ENCODE data around the gene PTBP1. TPM values are rescaled to one million over a fixed set of nuclear protein-coding genes. Genes with fewer than 3 reads are reported as not detected.
"Not testable (repeated sequence)": the region's sequence is repeated elsewhere in the genome, so short reads cannot be mapped to it uniquely, and the experiment has no call there.

Gene PTBP1
- total RNA-seq, 1 donor from 2014 or later: 124 TPM

DNA sequence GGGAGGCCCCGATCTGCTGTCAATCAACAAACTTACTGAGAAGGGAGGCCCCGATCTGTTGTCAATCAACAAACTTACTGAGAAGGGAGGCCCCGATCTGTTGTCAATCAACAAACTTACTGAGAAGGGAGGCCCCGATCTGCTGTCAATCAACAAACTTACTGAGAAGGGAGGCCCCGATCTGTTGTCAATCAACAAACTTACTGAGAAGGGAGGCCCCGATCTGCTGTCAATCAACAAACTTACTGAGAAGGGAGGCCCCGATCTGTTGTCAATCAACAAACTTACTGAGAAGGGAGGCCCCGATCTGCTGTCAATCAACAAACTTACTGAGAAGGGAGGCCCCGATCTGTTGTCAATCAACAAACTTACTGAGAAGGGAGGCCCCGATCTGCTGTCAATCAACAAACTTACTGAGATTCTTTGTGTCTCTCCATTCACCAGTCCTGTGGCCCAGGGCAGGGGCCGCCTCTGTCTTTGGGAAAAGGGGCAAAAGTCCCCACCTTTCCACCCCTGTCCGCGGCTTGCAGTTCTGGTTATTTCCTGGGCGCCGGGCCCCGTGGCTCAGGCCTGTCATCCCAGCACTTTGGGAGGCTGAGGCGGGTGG, 56.5 kb downstream of the PTBP1 start:
- DNase-seq (ENCODE audit: low read depth in 2 of 2): not testable (repeated sequence)

DNA sequence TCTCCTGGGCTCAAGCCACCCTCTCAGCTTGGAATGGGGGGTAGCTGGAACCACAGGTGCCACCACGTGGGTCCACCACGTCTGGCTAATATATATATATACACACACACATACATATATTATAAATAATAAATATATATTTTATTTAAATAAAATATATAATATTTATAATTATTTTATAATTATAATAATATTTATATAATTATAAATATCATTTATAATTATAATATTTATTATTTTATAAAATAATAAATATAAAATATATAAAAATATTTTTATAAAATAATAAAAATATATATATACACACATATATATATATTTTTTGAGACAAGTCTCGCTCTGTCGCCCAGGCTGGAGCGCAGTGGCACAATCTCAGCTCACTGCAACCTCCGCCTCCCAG, 57.3 kb downstream of the PTBP1 start:
- no peak for DNase-seq (ENCODE audit: low read depth in 2 of 2)

DNA sequence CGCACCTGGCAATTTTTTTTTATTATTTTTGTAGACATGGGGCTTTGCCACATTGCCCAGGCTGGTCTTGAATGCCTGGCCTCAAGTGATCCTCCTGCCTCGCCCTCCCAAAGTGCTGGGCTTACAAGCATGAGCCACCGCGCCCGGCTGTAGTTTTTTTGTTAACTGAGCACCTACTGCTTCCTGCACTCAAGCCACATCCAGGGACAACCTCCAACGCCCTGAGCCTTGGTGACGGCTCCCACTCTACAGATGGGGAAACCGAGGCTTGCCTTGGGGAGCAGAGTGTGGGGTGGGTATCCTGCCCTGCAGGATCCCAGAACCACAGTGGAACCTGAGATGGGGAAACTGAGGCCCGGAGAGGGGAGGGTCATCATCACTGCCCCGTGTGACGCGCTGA, 57.9 kb downstream of the PTBP1 start:
- DNase-seq (ENCODE audit: low read depth in 2 of 2): no peak

DNA sequence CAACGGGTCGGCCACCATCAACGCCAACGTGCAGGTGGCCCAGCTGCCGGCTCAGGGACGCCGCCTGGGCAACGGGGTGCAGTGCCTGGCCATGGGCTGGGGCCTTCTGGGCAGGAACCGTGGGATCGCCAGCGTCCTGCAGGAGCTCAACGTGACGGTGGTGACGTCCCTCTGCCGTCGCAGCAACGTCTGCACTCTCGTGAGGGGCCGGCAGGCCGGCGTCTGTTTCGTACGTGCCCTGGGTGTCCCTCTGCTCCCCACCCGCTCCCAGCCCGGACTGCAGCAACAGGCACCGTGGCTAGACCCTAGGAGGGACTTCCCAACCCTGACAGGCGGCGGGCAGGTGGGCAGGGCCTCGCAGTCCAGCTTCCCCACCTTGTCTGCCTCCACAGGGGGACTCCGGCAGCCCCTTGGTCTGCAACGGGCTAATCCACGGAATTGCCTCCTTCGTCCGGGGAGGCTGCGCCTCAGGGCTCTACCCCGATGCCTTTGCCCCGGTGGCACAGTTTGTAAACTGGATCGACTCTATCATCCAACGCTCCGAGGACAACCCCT, 58.4 kb downstream of the PTBP1 start:
- no peak for DNase-seq (ENCODE audit: low read depth in 2 of 2)

DNA sequence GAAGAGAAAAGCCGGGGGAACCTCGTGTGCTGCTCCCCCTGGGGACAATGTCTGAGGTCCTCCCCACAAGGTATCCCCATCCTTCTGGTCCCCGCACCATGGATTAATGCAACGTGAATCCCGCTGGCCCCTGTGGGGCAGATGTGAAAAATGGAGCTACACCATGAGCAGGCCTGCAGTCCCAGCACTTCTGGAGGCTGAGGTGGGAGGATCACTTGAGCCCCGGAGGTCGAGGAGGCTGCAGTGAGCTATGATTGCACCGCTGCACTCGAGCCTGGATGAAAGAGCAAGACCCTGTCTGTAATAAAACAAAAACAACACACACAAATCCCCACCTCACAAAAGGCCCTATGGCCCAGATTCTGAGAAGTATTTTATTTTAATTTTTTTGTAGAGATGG, 61.0 kb downstream of the PTBP1 start:
- no peak for DNase-seq (ENCODE audit: low read depth in 2 of 2)

DNA sequence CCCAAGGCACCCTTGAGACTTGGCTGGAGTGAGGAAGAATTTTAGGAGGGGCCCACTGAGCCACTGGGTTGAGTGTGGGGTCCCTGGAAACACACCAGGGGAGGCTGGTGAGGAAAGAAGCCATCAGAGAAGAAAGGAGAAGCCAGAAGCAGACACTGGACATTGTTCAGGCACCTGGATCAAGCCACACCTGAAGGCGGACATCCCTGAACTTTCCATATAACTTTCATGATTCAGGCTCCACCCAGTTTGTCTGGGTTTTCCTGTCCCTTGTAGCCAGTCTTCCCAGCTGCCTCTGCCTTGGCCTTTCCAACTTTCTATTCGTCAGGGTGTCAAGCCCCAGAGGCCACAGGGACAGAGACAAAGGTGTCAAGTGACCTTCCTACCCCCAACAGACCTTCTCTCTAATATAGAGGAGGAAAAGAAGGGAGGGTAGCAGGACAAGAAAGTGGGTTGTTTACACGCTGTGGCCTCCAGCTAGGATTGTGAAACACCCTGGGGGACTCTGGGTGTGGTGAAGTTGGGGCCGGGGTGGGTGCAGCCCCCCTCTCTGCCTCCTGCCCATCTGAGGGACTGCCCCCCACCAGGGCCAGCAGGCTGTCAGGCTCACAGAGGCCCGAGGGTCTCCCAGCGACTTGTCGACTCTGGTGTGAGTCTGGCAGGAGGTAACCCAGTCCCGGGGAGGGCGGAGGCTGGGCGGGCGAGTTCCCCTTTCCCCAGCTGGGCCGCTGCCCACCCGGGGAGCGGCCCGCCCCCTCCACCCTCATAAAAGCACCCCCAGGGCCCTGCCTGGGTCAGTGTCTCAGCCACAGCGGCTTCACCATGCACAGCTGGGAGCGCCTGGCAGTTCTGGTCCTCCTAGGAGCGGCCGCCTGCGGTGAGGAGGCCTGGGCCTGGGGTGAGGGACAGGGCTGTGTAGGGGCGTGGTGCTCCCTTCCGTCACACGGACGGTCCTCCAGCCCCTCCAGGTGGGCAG, 61.9 kb downstream of the PTBP1 start, which contains the start of gene CFD:
Gene CFD (plus strand): TSS at position 797 of the 976 bp plus-strand sequence. CDS start 26 bp downstream, at position 823.
- no peak for DNase-seq (ENCODE audit: low read depth in 2 of 2)

DNA sequence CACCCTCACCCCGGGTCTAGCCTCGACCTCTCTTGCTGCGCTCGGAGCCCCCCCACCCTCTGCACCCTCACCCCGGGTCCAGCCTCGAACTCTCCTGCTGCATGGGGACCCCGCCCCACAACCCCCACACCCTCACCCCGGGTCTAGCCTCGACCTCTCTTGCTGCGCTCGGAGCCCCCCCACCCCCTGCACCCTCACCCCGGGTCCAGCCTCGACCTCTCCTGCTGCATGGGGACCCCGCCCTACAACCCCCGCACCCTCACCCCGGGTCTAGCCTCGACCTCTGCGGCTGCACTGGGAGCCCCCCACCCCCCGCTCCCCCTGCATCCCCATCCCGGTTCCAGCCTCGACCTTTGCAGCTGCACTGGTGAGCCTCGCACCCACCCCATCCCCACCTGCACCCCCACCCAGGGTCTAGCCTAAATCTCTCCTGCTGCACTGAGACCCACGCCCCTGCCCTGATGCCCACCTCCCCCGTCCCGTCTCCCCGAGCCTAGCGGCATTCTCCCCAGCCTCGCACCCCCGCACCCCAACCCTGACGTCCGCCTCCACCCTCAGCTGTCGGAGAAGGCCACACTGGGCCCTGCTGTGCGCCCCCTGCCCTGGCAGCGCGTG, 64.0 kb downstream of the PTBP1 start:
- DNase-seq (ENCODE audit: low read depth in 2 of 2): no peak

Other genes with a start within 250 kb of the PTBP1 start
- gene BSG, start 224.9 kb upstream of the PTBP1 start, total RNA-seq: 184 and 198 TPM in 2 replicates
- gene HCN2, start 207.6 kb upstream of the PTBP1 start, total RNA-seq: 0.40 and 0.44 TPM in 2 replicates
- 14.4 and 18.8 TPM in 2 replicates for gene POLRMT, start 163.9 kb upstream of the PTBP1 start, total RNA-seq
- gene FGF22, start 157.6 kb upstream of the PTBP1 start, total RNA-seq: not detected in 2 replicates
- gene RNF126, start 134.2 kb upstream of the PTBP1 start, total RNA-seq: 25.5 and 27.8 TPM in 2 replicates
- gene FSTL3, start 121.1 kb upstream of the PTBP1 start, total RNA-seq: 5.0 and 5.2 TPM in 2 replicates
- gene PRSS57, start 102.0 kb upstream of the PTBP1 start, total RNA-seq: not detected in 2 replicates
- 23.1 and 36.9 TPM in 2 replicates for gene PALM, start 88.5 kb upstream of the PTBP1 start, total RNA-seq
- gene MISP, start 46.3 kb upstream of the PTBP1 start, total RNA-seq: under 0.01 TPM in 1 of 2 replicates, not detected in the other
- gene PLPPR3, start 24.5 kb downstream of the PTBP1 start, total RNA-seq: under 0.01 and 0.44 TPM in 2 replicates
- not detected in 2 replicates for gene AZU1, start 30.4 kb downstream of the PTBP1 start, total RNA-seq
- not detected in 2 replicates for gene PRTN3, start 43.5 kb downstream of the PTBP1 start, total RNA-seq
- not detected in 2 replicates for gene ELANE, start 54.9 kb downstream of the PTBP1 start, total RNA-seq
- gene CFD, start 62.2 kb downstream of the PTBP1 start, total RNA-seq: 1.2 and 3.9 TPM in 2 replicates
- gene MED16, start 95.7 kb downstream of the PTBP1 start, total RNA-seq: 19.0 TPM in 2 replicates
- gene RNU6-9, start 96.0 kb downstream of the PTBP1 start, total RNA-seq: not detected in 2 replicates
- 27.2 and 28.8 TPM in 2 replicates for gene R3HDM4, start 115.8 kb downstream of the PTBP1 start, total RNA-seq
- gene KISS1R, start 119.9 kb downstream of the PTBP1 start, total RNA-seq: not detected in 2 replicates
- 6.8 and 9.5 TPM in 2 replicates for gene ARID3A, start 128.6 kb downstream of the PTBP1 start, total RNA-seq
- 74.4 and 88.5 TPM in 2 replicates for gene WDR18, start 186.9 kb downstream of the PTBP1 start, total RNA-seq
- under 0.01 and 0.44 TPM in 2 replicates for gene GRIN3B, start 203.0 kb downstream of the PTBP1 start, total RNA-seq
- gene TMEM259, start 223.7 kb downstream of the PTBP1 start, total RNA-seq: 29.4 and 43.8 TPM in 2 replicates
- not detected in 2 replicates for gene RNU6-2, start 224.1 kb downstream of the PTBP1 start, total RNA-seq
- 59.1 and 83.9 TPM in 2 replicates for gene CNN2, start 229.2 kb downstream of the PTBP1 start, total RNA-seq
- 3.1 and 3.4 TPM in 2 replicates for gene ABCA7, start 242.7 kb downstream of the PTBP1 start, total RNA-seq